NCI-H1436 (cell line): ENCODE measurements around the gene SLC2A10.

Experiments
- DNase-seq: peaks from one replicate; lab custom pipeline; 2025; lab: John Stamatoyannopoulos, UW

SLC2A10 gene

DNA sequence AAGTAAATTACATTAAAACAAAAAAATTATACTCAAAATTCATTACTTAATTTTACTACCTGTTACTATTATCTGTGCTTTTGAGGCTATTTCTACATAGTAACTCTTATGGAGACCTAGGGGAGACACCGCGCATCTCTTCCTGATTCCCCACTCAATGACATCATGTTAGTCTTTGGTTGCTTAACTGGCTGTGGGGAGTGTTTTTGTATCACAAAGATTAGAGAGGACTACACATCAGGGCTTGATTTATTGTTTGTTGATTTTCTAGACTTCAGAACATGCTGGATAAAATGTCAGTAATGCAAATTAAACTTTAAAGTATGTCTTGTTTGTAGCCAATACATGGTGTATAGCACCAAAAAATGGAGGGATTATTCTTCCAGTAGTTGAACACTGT, 26.0 kb downstream of the SLC2A10 start:
- DNase-seq: no peak

DNA sequence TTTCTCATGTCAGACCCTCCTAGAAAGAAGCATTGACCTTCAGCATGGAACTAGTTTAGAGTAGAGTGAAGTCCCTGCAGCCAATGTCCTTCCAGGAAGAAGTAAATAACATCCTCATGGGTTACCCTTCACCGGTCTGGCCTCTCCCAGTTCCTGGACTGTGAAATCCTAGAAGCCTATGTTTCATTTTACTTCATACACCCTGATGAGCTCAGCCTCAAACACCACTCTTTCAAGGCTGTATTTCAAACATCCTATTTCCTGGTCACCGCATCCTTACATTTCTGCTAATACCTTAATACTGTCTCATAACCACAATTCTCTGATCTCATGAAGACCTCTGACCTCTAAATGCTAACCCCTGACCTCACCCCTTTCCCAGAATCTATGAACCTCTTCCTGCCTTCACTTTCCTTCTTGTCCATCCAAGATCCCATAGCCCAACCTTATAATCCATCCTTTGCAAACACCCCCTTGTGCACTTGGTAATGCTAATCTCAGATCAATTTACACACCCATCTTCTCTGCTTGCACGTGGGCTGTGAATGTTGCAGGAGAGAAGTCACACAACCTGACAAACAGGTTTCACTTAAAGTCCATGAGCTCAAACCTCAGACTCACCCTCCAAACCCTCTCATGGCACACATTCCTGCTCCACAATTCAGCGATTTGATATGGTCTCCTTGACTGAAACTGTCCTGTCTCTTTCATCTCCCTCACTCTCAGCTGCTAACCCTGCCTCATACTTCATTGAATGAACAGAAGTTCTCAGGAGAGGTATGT, 30.2 kb downstream of the SLC2A10 start:
- DNase-seq: no peak

DNA sequence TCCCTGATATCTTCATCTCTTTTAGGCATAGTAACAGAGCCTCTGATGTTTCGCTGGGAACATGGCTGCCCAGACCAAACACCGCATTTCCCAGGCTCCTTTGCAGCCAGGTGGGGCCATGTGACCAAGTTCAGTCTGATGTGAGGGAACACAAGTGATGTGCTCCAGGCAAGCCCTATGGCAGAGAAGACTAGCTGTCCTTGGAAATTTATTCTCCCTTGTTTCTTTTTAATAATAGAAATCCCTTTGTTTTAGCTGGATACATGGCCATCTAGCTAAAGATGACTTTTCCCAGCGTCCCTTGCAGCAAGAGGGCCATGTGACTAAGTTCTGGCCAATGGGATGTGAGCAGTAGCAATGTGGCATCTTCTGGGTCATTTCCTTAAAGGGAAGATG, 30.8 kb downstream of the SLC2A10 start:
- DNase-seq: no peak

- no peak for DNase-seq
Measured at GRCh38 chr20:46741924-46742668, 32.6 kb downstream of the SLC2A10 start.

GRCh38 chr20:46742669-46743045, 33.2 kb downstream of the SLC2A10 start:
- DNase-seq: no peak

DNA sequence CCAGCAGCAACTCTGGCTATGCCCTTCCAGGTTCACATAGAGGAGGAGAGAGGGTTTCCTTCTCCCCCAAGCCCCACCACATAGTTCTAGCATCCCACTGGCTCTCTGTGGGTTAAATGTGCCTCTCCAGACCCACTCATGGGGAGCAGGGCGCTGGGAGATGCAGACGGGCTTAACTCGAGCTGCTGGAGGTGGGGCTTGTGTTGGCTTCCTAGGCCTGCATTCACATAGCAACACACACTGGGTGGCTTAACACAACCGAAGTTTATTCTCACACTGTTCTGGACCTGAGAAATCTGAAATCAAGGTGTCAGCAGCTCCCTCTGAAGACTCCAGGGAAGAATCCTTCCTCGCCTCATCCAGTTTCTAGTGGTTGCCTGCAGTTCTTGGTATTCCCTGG, 33.6 kb downstream of the SLC2A10 start:
- DNase-seq: no peak

DNA sequence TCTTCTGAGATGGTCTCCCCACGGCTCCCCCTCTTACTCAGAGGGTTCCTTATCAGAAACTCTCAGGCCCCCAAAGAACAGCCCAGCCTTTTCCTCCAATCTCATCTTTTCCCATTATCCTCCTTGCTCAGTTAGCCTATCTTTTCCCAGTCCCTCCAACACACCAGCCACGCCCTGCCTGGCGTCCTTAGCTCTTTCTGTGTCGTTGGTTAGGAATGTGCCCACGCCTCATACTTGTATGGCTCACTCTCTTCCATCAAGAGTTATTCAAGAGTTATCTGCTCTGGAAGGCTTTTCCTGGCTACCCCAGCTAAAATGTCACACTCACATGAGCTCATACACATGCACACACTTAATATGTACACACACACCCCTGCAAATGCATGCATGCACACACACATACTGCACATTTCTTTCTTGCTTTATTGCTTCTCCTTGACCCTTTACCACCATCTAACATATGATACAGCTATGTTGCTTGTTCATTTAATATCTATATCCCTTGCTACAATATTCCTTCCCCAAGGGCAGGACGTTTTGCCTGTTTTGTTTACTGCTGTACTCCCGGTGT, 37.6 kb downstream of the SLC2A10 start:
- no peak for DNase-seq

DNA sequence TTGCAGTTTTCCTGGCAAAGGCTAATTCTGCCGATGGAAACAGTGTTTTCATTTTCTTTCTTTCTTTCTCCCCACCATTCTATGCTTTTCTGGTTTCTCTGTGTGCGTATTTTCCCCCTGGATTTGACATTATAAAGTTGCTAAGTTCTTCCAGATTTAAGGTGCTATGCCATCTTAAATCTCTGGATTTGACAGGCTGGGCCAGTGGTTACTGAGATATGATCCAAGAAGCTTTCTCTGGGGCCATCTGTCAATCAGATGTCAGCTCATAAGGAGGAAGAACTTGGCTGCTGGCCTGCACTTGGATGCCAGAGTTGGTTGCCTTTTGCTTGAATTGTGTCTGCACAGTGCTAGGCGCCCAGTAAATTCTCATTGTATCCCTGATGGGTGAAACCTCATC, 39.7 kb downstream of the SLC2A10 start:
- no peak for DNase-seq

GRCh38 chr20:46751856-46752255, 42.4 kb downstream of the SLC2A10 start:
- DNase-seq: no peak

DNA sequence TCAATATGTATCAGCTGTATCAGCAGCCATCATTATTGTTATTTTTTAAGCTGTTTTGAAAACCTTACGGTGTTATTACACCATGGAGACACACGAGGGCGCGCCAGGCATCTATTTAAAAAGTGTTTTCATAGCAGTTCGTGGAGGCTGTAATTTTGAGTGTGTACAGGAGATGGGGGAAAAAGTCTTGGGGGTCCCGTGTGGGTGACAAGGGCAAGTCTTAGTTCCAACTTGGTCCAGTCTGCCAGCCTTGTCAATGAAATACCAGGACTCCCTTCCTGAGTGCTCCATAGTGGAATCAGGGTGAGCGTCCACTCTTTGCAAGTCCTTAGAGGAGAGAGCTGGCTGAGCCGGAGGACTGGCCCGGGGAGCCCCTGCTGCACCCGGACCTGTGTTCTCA, 43.3 kb downstream of the SLC2A10 start:
- DNase-seq: peak; percentile 69

DNA sequence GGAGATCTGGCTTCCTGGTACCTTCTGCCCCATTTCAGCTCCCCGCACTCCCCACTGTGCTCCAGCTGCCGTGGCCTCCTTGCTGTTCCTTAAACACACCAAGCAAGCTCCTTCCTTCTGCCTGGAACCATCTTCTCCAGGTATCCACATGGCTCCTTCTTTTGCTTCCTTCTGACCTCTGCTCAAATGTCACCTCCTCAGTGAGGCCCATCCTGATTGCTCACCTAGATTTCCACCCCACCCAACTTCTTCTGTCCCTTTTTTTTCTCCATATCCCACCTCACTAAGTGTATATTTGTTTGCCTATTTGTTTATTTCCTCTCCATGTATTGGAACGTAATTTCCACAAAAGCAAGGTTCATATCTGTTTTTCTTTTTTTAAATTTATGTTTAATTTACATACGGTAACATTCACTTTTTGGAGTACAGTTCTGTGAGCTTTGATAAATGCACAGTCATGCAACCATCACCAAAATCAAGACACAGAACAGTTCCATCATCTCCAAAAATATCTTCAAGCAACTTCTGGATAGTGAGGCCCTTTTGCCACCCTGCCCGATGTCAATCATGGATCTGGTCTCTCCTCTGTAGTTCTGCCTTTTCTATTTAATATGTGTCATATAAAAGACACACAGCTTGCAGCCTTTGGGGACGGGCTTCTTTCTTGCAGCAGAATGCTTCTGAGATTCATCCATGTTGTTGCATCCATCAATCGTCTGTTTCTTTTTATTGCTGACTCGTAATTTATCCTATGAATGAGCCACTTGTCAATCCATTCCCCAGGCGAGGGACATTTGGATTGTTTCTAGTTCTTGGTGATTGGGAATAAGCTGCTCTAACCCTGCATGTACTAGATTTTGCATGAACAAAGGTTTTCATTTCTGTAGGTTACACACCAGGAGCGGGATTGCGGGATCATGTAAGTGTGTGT, 46.3 kb downstream of the SLC2A10 start:
- no peak for DNase-seq

DNA sequence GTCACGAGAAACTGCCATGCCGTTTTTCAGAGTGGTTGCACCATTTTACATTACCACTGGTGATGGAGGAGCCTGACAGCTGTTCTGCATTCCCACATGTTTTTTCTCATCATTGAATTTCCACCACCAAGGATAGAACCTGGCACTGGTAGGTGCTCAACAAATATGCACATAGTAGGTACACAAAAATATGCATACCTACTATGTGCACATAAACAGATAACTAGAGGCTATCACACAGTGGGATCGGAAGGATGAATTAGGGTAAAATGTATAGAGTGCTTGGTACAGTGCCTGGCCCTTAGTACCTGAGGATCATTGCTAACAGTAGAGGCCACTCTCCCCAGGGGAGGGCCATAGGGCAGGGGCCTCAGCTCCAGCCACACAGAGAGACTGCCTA, 47.0 kb downstream of the SLC2A10 start:
- DNase-seq: no peak

GRCh38 chr20:46757135-46757534, 47.7 kb downstream of the SLC2A10 start:
- DNase-seq: no peak

- DNase-seq: peak; percentile 64
Measured at GRCh38 chr20:46757754-46758678, 48.6 kb downstream of the SLC2A10 start.

GRCh38 chr20:46758929-46759669, 49.6 kb downstream of the SLC2A10 start:
- no peak for DNase-seq

- no peak for DNase-seq
Measured at GRCh38 chr20:46761566-46761965, 52.1 kb downstream of the SLC2A10 start.

GRCh38 chr20:46764068-46764467, 54.6 kb downstream of the SLC2A10 start:
- DNase-seq: no peak

GRCh38 chr20:46765506-46766120, 56.2 kb downstream of the SLC2A10 start:
- no peak for DNase-seq

DNA sequence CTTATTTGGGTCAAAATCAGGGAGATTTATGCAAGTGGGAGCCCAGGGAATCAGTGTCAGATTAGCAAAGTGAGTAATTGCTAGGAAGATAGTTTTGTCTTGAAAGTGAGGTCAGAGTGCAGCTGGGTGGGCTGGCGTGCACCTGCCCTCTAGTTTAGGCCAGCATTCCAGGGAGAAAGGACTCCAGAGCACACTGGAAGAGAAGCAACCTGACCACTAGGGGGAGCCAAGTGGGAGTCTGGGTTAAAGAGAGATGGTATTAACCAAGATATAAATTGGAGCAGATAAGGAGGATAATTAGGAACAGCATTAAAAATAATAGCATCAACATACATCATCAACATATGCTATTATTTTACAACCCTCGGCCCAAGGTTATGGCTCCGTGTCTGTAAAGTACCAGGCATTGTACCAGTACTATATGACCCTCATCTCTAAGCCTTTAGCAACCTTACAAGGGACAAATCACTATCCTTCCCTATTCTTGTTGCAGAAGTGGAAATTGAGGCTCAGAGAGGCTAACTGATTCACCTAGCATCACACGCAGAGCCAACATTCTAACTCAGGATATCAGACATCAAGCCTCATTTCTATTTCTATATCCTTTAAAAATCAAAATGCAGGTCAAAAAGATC, 57.8 kb downstream of the SLC2A10 start:
- DNase-seq: peak; percentile 59
